GM21360 (cell line): ENCODE results near the gene MRPL42.
"Not testable (repeated sequence)": the region's sequence is repeated elsewhere in the genome, so short reads cannot be mapped to it uniquely, and the experiment has no call there.

Experiments used
- ATAC-seq: cut with Tn5 transposase; IDR thresholded peaks from one replicate; pipeline ENCODE4 v1.9.1; 2021; ENCODE audit warnings: mild to moderate bottlenecking, moderate library complexity; ENCODE audit not compliant: unreplicated experiment

Gene MRPL42

DNA sequence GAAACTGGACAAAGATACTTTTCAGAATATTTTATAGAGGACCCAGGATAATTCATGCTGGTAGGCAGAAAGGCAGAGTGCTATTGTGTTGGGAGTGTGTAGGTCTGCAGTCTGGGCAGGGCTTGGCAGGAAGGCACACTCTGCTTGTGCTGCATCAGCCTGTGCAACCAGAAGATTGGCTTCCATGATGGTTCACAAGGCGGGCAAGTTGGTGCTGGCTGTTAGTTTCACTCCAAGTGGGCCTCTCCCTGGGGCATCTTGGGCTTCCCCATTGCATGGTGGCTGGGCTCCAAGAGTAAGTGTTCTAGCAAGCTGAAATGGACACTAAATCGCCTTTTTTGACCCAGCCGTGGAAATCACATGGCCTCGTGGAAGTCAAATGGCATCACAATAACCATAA, 23.7 kb upstream of the MRPL42 start:
- no peak for ATAC-seq

DNA sequence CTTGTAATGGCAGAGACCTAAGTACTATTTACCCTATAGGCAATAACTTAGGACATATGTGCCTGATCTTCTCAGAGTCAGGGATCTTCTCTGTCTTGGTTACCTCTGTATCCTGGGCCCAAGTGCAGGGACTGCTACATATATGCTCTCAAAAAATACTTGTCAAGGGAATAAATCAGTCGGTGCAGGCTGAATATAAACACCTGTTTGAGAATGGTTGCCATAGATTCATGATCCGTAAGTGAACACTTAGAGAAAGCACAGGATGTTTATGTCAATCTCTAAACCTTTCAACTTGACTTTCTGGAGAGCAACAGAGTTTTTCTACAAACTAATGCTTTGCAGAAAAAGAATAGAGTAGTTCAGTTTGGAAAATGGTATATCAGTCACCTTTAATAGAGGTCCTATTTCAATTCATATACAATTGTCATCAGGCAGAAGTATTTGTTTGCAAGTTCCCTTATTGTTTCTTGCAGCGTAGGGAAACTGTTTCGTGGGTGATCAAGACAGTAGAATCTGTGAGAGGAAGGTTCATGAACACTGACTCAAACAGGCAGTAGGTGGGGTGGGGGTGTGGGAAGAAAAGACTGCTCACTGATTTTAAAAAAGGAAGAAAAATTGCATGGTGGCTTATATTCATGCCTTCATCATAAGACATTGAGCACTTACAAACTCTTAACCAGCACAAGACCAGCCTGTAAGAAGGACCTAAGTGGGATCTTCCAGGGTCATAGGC, 19.6 kb upstream of the MRPL42 start:
- no peak for ATAC-seq

DNA sequence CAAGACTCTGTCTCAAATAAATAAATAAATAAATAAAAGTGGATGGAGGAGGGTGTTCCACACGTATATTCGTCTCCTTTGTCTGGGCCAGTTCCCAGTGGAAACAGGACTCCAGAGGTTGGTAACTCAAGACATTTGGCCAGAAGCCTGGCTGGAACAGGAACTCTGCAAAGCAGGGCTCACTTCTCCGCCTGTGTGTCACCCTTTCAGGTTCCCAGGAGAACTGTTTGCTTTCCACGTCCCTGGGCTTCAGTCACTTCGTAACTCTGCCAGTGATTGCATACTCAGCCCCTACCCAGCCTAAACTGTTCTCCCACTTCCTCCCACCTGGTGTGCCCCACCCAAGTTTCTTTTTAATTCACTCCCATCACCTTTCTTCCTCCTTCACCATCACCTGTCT, 18.5 kb upstream of the MRPL42 start:
- no peak for ATAC-seq

- peak; percentile 84 for ATAC-seq
Observed at GRCh38 chr12:93449277-93449676, 18.0 kb upstream of the MRPL42 start.

DNA sequence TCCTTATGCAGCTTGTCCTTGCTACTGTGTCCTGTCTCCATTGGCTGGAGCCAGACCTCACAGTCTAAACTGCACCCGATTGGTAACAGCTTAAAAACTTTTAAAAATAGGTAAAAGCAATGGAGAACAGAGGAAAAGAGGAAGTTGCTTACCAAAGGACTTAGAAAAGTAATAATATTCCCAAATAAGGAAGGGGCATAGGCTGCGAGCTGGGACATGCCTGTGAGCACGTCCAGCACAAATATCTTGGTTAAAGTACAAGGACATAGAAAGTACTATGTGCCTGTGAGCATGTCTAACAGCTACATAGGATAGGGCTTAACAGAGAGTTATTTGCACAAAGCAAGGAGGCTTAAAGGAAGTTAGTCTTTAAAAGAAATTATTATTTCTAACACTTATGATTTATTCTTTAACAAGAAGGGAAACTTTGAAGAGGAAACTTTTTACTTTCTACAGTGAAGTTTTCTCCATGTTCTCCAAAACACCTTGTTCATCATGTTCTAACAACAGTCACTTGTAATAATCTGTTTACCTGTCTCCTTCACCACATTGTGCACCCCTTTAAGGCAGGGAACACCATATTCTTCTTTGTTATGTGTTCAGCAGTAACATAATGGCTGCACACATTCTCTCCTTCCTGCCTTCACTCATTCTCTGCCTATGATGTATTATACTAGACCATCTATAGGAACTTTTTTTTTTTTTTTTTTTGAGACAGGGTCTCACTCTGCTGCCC, 15.7 kb upstream of the MRPL42 start:
- no peak for ATAC-seq

DNA sequence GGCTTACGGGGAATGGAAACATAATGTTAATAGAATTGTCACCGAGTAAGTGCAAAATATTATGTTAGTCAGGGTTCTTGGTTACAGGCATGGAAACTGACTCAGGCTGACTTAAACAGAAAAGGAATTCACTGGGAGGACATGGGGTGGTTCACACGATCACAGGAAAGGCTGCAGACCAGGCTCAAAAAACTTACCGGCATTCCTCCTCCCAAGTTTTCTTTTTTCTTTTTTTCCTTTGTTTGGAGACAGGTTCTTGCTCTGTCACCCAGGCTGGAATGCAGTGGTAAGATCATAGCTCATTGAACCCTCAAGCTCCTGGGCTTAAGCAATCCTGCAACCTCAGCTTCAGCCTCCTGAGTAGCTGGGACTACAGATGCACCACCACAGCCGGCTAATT, 13.7 kb upstream of the MRPL42 start:
- no peak for ATAC-seq

DNA sequence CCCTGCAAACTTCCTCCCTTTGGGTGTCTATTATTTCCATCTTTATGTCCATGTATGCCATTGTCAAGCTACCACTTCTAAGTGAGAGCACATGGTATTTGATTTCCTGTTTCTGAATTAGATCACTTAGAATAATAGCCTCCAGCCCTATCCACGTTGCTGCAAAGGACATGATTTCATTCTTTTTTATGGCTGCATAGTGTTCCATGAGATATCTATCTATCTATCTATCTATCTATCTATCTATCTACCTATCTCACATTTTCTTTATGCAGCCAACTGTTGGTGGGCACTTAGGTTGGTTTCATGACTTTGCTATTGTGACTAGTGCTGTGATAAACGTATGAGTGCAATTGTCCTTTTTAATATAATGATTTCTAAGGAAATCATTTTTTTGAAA, 11.2 kb upstream of the MRPL42 start:
- no peak for ATAC-seq

GRCh38 chr12:93459097-93459496, 8.2 kb upstream of the MRPL42 start:
- no peak for ATAC-seq

DNA sequence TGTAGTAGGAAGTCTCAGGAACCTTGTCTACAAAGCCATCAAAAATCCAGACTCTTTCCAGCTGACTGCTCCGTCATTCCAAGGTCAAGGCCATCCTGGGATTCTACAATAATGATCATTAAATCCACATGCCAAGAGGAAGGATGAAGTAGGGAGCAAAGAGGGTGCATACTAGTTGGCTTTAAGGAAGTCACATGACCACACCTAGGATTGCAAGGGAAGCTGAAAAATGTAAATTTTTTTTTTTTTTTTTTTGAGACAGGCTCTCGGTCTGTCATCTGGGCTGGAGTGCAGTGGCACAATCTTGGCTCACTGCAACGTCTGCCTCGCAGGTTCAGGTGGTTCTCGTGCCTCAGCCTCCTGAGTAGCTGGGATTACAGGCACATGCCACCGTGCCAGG, 7.3 kb upstream of the MRPL42 start:
- ATAC-seq, result no peak

DNA sequence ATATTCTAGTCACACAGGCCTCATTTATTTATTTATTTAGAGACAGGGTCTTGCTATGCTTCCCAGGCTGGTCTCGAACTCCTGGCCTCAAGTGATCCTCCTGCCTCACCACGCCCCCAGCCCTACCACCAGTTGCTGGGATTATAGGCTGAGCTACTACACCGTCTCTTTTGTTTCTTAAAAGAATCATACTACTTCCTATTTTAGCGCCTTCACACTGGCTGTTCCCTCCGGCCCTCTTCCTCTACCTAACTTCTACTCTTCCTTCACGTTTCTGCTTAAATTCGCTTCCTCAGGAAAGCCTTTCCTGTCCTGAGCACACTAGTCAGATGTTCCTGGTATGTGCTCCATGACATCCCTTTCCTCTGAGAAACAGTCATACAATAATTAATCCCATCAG, 6.4 kb upstream of the MRPL42 start:
- ATAC-seq, result no peak

GRCh38 chr12:93461503-93461902, 5.8 kb upstream of the MRPL42 start:
- no peak for ATAC-seq

GRCh38 chr12:93465841-93466240, 1.5 kb upstream of the MRPL42 start:
- ATAC-seq, result no peak

- no peak for ATAC-seq
Observed at GRCh38 chr12:93466625-93467350, 526 bp upstream of the MRPL42 start.

DNA sequence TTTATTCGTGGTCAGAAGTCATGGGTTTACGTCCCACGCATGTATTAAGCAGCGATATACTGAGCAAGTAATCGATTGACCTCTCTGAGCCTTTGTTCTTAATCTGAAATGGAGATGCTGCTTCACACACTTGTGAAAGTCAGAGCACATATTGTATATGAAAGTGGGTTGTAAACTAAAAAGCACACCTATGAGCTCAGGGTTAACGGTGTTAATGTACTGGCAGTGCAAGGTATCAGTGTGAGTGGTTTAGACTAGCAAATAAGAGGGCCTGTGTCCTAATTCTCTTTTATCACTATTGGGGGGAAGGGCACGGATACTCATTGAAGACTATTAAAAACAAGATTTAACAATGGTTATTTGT, 676 bp downstream of the MRPL42 start:
- peak; percentile 17 for ATAC-seq

DNA sequence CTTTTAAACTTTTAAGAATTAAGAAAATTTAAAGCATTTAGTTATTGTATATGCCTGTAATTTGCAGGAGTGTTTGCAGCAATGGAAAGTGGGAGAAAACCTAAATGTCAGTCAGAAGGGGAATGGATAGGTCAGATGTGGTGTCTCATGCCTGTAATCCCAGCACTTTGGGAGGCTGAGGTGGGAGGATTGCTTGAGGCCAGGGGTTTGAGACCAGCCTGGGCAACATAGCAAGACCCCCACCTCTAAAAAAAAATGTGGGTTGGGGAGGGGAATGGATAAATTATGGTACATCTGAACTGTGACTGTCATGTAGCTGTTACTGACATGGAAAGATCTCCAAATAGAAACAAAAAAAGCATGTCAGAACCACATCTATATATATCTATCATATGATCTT, 2.1 kb downstream of the MRPL42 start:
- ATAC-seq, result no peak

- no peak for ATAC-seq
Observed at GRCh38 chr12:93476555-93476954, 9.2 kb downstream of the MRPL42 start.

DNA sequence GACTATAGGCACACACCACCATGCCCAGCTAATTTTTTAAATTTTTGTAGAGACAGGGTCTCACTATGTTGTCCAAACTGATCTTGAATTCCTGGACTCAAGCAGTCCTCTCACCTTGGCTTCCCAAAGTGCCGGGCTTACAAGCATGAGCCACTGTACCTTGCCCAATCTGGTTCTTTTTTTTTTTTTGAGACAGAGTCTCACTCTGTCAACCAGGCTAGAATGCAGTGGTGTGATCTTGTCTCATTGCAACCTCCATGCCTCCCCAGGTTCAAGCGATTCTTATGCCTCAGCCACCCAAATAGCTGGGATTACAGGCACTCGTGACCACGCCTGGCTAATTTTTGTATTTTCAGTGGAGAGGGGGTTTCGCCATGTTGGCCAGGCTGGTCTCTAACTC, 15.4 kb downstream of the MRPL42 start:
- ATAC-seq, result no peak

DNA sequence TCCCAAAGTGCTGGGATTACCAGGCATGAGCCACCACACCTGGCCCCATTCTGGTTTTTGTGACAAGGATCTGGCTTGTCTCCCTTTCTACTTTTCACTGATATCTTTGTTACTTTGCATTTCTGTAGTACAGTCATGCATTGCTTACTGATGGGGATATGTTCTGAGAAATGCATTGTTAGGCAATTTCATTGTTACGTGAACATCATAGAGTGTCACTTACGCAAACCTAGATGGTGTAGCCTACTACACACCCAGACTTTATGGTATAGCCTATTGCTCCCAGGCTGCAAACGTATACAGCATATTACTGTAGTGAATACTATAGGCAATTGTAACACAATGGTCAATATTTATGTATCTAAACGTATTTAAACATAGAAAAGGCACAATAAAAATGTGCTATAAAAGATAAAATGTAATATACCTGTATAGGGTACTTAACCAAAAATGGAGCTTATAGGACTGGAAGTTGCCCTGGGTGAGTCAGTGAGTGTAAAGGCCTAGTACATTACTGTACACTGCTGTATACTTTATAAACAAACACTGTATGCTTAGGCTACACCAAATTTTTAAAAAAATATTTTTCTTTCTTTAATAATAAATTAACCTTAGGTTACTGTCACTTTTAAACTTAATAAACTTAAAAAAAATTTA, 16.0 kb downstream of the MRPL42 start:
- ATAC-seq, result no peak

- no peak for ATAC-seq
Observed at GRCh38 chr12:93484315-93484981, 17.1 kb downstream of the MRPL42 start.

DNA sequence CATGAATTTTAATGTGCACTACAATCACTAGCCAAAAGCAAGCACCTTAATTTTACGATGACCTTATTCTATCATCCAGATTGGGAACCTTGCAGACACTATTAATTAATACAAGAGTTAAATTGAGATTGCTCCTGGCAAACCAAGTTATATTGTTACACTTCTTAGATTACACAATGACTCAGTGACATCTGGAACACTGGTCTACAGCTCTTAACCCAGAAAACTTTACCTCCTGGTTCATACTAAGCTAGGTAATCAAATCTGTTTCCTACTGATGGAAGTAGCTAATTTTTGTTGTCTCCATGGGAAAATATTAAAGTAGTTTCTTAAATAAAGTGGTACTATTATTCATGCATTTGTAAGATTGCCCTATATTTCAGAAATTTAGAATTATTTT, 25.5 kb downstream of the MRPL42 start:
- ATAC-seq, result not testable (repeated sequence)

- no peak for ATAC-seq
Observed at GRCh38 chr12:93494096-93494495, 26.8 kb downstream of the MRPL42 start.
